Suprapubic skin (tissue), 4 donors: ENCODE results near the gene ZNF652. TPM values are rescaled to one million over a fixed set of nuclear protein-coding genes. Genes with fewer than 3 reads are reported as not detected.

Source experiments
- DNase-seq, 2 donors: peaks; one replicate each; pipeline ENCODE4 v3.0.0-alpha.2; 2019; ENCODE audit warnings: low spot score in 2 of 2
- H3K27ac ChIP-seq: fragments of 200-600 bp; sonication (generic); one replicate; pipeline ENCODE4 v1.5.1; 2019
- H3K27me3 ChIP-seq: fragments of 200-600 bp; sonication (generic); one replicate; pipeline ENCODE4 v1.5.1; 2019
- H3K36me3 ChIP-seq: fragments of 200-600 bp; sonication (generic); one replicate; pipeline ENCODE4 v1.5.1; 2019
- H3K4me1 ChIP-seq: fragments of 200-600 bp; sonication (generic); one replicate; pipeline ENCODE4 v1.5.1; 2019
- H3K4me3 ChIP-seq: fragments of 200-600 bp; sonication (generic); one replicate; pipeline ENCODE4 v1.5.1; 2019; ENCODE audit warnings: mild to moderate bottlenecking
- H3K9me3 ChIP-seq: fragments of 200-600 bp; sonication (generic); one replicate; pipeline ENCODE4 v1.5.1; 2019
- EP300 ChIP-seq: sonication (generic); formaldehyde crosslinking; IDR thresholded peaks from one replicate; pipeline ENCODE4 v1.6.1; 2017; ENCODE audit warnings: antibody characterized with exemption
- POLR2A ChIP-seq, 2 donors: fragments of 450-650 bp; IDR thresholded peaks; one replicate each; pipeline ENCODE4 v1.6.1; 2017; ENCODE audit warnings: antibody characterized with exemption in 2 of 2, mild to moderate bottlenecking in 2 of 2, moderate library complexity in 2 of 2
- POLR2AphosphoS5 ChIP-seq, 3 donors: sonication (generic); formaldehyde crosslinking; IDR thresholded peaks; one replicate each; pipeline ENCODE4 v1.6.1; 2017; ENCODE audit warnings: antibody characterized with exemption in 3 of 3
- WGBS: methylation state at CpG from one replicate; pipeline ENCODE4 v1.1.5; 2018; 5-methylcytosine and 5-hydroxymethylcytosine counted together
- total RNA-seq, 4 donors: library from RNA; depleted of rRNA; stranded (reverse); fragments of >200 nt; gene quantifications; one replicate each; pipeline ENCODE4 v1.1.0, GENCODE V29; 2016
- TF ChIP-seq, protein P1 (sequence below), 2 donors: fragments of 200-600 bp in 1 of 2; fragments of 450-650 bp in 1 of 2; sonication (generic) in 1 of 2; IDR thresholded peaks; one replicate each; pipeline ENCODE4 v1.5.1; 2016 to 2019; ENCODE audit warnings: antibody characterized with exemption in 2 of 2, mild to moderate bottlenecking in 1 of 2, moderate library complexity in 1 of 2

The ZNF652 gene
- total RNA-seq, 4 donors from 2014 or later: 76.6 to 148 (median 83.2) TPM

DNA sequence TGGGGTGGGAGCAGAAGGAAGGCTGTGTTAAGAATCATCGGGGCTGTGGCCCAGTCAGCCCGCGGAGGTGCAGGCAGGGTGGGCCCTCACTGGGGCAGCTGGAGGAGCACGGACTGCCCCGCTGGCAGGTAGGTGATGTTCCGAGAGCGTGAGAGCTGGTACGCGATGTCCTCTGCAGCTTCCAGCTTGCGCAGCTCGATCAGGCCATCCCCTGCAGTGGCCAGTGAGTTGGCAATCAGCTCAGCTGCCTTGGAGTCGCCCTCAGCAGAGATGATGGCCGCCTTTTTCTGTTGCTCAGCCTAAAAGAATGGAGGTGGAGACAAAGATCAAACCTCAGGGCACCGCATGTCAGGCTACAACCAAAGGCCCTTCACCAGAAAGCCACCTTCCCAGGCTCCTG, 42.9 kb upstream of the ZNF652 start:
- WGBS: 95% methylated on average over 14 of the region's 14 CpGs
- TF ChIP-seq POLR2AphosphoS5 (IDR thresholded peaks at IDR 0.05) (no peak), POLR2A (IDR thresholded peaks at IDR 0.05) (no peak), EP300 (no peak)
- TF ChIP-seq, protein P1, sequence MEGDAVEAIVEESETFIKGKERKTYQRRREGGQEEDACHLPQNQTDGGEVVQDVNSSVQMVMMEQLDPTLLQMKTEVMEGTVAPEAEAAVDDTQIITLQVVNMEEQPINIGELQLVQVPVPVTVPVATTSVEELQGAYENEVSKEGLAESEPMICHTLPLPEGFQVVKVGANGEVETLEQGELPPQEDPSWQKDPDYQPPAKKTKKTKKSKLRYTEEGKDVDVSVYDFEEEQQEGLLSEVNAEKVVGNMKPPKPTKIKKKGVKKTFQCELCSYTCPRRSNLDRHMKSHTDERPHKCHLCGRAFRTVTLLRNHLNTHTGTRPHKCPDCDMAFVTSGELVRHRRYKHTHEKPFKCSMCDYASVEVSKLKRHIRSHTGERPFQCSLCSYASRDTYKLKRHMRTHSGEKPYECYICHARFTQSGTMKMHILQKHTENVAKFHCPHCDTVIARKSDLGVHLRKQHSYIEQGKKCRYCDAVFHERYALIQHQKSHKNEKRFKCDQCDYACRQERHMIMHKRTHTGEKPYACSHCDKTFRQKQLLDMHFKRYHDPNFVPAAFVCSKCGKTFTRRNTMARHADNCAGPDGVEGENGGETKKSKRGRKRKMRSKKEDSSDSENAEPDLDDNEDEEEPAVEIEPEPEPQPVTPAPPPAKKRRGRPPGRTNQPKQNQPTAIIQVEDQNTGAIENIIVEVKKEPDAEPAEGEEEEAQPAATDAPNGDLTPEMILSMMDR (IDR thresholded peaks at IDR 0.05): no peak
- peaks cover 67% of the 10 kb centered on the region for H3K36me3 ChIP-seq

DNA sequence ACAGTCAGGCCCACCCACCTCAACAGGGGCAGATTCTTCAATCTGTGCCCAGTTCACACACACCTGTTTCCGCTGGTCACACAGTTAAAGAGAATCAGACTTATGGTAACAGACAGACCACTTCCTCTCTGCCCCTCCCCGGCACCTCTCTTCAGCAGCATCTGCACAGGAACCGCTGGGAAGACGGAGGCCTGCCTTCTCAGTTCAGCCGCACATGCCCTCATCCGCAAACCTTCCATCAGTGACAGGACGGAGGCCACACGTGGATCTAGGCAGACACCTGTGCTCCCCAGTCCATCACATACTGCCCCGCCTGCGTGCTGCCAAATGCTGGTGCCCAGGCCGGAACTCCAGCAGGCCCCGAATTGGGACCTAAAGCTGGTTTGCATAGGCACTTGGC, 42.3 kb upstream of the ZNF652 start:
- TF ChIP-seq, protein P1 (IDR thresholded peaks at IDR 0.05): no peak
- WGBS: 81% methylated on average over 11 of the region's 12 CpGs
- peak; percentile 58 to 67 for DNase-seq

More for the DNA sequence above, 42.9 kb upstream of the ZNF652 start:
- peaks cover 12% of the 10 kb centered on the region for H3K4me1 ChIP-seq
- H3K27ac ChIP-seq: no peak overlapping the region
- no peak overlapping the region for H3K4me3 ChIP-seq
- H3K9me3 ChIP-seq: no peaks in the 10 kb centered on the region
- DNase-seq: peak; percentile 42 to 47
- H3K27me3 ChIP-seq: no peaks in the 10 kb centered on the region

GRCh38 chr17:49403514-49404289, 41.7 kb upstream of the ZNF652 start:
- no peak overlapping the region for H3K4me3 ChIP-seq
- peak overlapping the region; percentile 73 for H3K27ac ChIP-seq
- peaks cover 55% of the 10 kb centered on the region for H3K36me3 ChIP-seq
- no peaks in the 10 kb centered on the region for H3K9me3 ChIP-seq
- TF ChIP-seq, protein P1 (IDR thresholded peaks at IDR 0.05): no peak
- no peak for TF ChIP-seq EP300
- no peak for TF ChIP-seq POLR2AphosphoS5 (IDR thresholded peaks at IDR 0.05)
- no peak for TF ChIP-seq POLR2A (IDR thresholded peaks at IDR 0.05)
- H3K4me1 ChIP-seq: peaks cover 15% of the 10 kb centered on the region
- peak; percentile 38 to 77 for DNase-seq
- 73% methylated on average over 10 of the region's 10 CpGs for WGBS
- no peaks in the 10 kb centered on the region for H3K27me3 ChIP-seq

More for the DNA sequence above, 42.3 kb upstream of the ZNF652 start:
- H3K27me3 ChIP-seq: no peaks in the 10 kb centered on the region
- H3K27ac ChIP-seq: peak overlapping the region; percentile 73
- H3K4me1 ChIP-seq: peaks cover 15% of the 10 kb centered on the region
- no peak overlapping the region for H3K4me3 ChIP-seq
- peaks cover 61% of the 10 kb centered on the region for H3K36me3 ChIP-seq
- H3K9me3 ChIP-seq: no peaks in the 10 kb centered on the region

- Histone ChIP-seq H3K36me3 (peaks cover 45% of the 10 kb centered on the region), H3K27ac (peak overlapping the region; percentile 73), H3K9me3 (no peaks in the 10 kb centered on the region), H3K4me1 (peaks cover 8% of the 10 kb centered on the region), H3K4me3 (no peak overlapping the region), H3K27me3 (no peaks in the 10 kb centered on the region)
- DNase-seq: peak; percentile 40 to 44
- no peak for TF ChIP-seq EP300
- TF ChIP-seq, protein P1 (IDR thresholded peaks at IDR 0.05): no peak
- TF ChIP-seq POLR2A (IDR thresholded peaks at IDR 0.05): no peak
- TF ChIP-seq POLR2AphosphoS5 (IDR thresholded peaks at IDR 0.05): no peak
- WGBS: 70% methylated on average over 6 of the region's 6 CpGs
Measured at GRCh38 chr17:49402706-49403105, 40.7 kb upstream of the ZNF652 start.

DNA sequence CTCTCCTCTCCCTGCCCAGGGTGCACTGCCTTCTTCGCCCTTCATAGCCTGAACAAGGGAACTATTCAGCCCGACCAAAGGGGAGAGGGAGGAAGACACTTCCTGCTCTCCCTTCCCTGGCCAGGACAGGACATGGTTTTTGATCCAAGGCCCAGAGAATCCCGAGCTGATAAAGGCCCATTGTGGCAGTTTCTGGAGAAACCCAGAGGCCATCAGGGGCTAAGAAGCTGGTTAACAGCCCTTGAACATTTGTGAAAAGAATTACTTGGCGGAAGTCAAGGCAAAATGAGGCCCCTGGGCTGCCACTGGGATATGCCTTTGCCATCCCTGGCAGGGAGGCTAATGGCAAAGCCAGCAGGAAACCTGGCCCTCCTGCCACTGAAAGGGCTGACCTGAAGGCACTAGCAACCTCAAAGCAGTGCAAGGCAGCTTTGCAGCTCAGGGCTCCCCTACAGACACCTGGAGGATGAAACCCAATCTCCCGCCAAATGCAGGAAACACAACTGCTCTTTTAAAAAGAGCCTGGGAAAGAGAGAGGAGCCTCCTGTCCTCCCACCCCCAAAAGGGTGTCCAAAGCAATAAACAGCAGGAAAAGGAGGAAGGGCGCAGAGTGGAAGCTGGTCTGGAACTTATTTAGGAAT, 40.0 kb upstream of the ZNF652 start:
- Histone ChIP-seq H3K27me3 (no peaks in the 10 kb centered on the region), H3K4me1 (peaks cover 11% of the 10 kb centered on the region), H3K9me3 (no peaks in the 10 kb centered on the region), H3K36me3 (peaks cover 41% of the 10 kb centered on the region), H3K27ac (peak overlapping the region; percentile 73), H3K4me3 (no peak overlapping the region)
- TF ChIP-seq, protein P1 (IDR thresholded peaks at IDR 0.05): no peak
- TF ChIP-seq EP300 (no peak), POLR2AphosphoS5 (IDR thresholded peaks at IDR 0.05) (no peak), POLR2A (IDR thresholded peaks at IDR 0.05) (no peak)
- 70% methylated on average over 6 of the region's 6 CpGs for whole genome bisulfite sequencing
- peak; percentile 55 to 77 for DNase-seq
